Upper lobe of right lung (tissue), 1 donor: ENCODE data around the gene NRDE2. TPM values are rescaled to one million over a fixed set of nuclear protein-coding genes. Genes with fewer than 3 reads are reported as not detected.

Experiments used
- ATAC-seq: fragments of 200-7000 bp; cut with Tn5 transposase; one replicate; pipeline ENCODE4 v1.9.1; 2020; ENCODE audit warnings: mild to moderate bottlenecking, moderate library complexity
- DNase-seq: peaks from one replicate; pipeline ENCODE4 v3.0.0-alpha.2; 2020
- H3K27ac ChIP-seq: fragments of 200-600 bp; one replicate; pipeline ENCODE4 v1.8.0; 2022
- H3K27me3 ChIP-seq: fragments of 200-600 bp; one replicate; pipeline ENCODE4 v1.8.0; 2022; ENCODE audit warnings: mild to moderate bottlenecking
- H3K36me3 ChIP-seq: fragments of 200-600 bp; one replicate; pipeline ENCODE4 v1.8.0; 2022
- H3K4me1 ChIP-seq: fragments of 200-600 bp; one replicate; pipeline ENCODE4 v1.8.0; 2022
- H3K4me3 ChIP-seq: fragments of 200-600 bp; one replicate; pipeline ENCODE4 v1.8.0; 2022; ENCODE audit warnings: mild to moderate bottlenecking
- H3K9me3 ChIP-seq: fragments of 200-600 bp; one replicate; pipeline ENCODE4 v1.8.0; 2022
- CTCF ChIP-seq: fragments of 200-600 bp; IDR thresholded peaks from one replicate; pipeline ENCODE4 v1.8.0; 2022; ENCODE audit warnings: antibody characterized with exemption
- intact Hi-C: fragments of 100-400 bp; cut with DNase I; formaldehyde crosslinking; loops from one replicate; pipeline ENCODE4 v1.11.0; 2022
- total RNA-seq: library from RNA; stranded (reverse); fragmentation: NEBNext Ultra II Directional; extraction: Animal tissue kit (Norgen Biotek cat#: 25700); gene quantifications from one replicate; pipeline ENCODE4 v1.2.1, GENCODE V29; 2021
- donor health status: DM: no; HTN: yes; CAD: no; lungs with severe emphysema.

The NRDE2 gene
- total RNA-seq, 1 donor from 2014 or later, result 22.2 TPM

- no peak for TF ChIP-seq CTCF
- no peak overlapping the region for H3K4me3 ChIP-seq
- no peaks in the 10 kb centered on the region for H3K9me3 ChIP-seq
- no peak for DNase-seq
- ATAC-seq, result no peak
- H3K27me3 ChIP-seq, result no peaks in the 10 kb centered on the region
- intact Hi-C loops, result no loop called here
- H3K27ac ChIP-seq, result no peak overlapping the region
- no peaks in the 10 kb centered on the region for H3K36me3 ChIP-seq
- no peaks in the 10 kb centered on the region for H3K4me1 ChIP-seq
Observed at GRCh38 chr14:90358359-90358758, 26.6 kb upstream of the NRDE2 start.

GRCh38 chr14:90356925-90357324 lies 25.2 kb upstream of the NRDE2 start:
- Histone ChIP-seq H3K36me3 (no peaks in the 10 kb centered on the region), H3K4me1 (no peaks in the 10 kb centered on the region), H3K4me3 (no peak overlapping the region), H3K9me3 (no peaks in the 10 kb centered on the region), H3K27ac (no peak overlapping the region), H3K27me3 (no peaks in the 10 kb centered on the region)
- intact Hi-C loops, result no loop called here
- no peak for TF ChIP-seq CTCF
- ATAC-seq (no peak), DNase-seq (no peak)

- no peak for ATAC-seq
- H3K4me1 ChIP-seq, result no peaks in the 10 kb centered on the region
- no peak for TF ChIP-seq CTCF
- intact Hi-C loops, result no loop called here
- H3K27me3 ChIP-seq, result no peaks in the 10 kb centered on the region
- H3K27ac ChIP-seq, result no peak overlapping the region
- no peaks in the 10 kb centered on the region for H3K36me3 ChIP-seq
- H3K9me3 ChIP-seq, result no peaks in the 10 kb centered on the region
- H3K4me3 ChIP-seq, result no peak overlapping the region
- DNase-seq, result no peak
Observed at GRCh38 chr14:90355540-90356518, 24.1 kb upstream of the NRDE2 start.

- TF ChIP-seq CTCF, result no peak
- no peak overlapping the region for H3K27ac ChIP-seq
- H3K4me3 ChIP-seq, result no peak overlapping the region
- no peaks in the 10 kb centered on the region for H3K4me1 ChIP-seq
- no peaks in the 10 kb centered on the region for H3K36me3 ChIP-seq
- DNase-seq, result no peak
- ATAC-seq, result no peak
- no peaks in the 10 kb centered on the region for H3K9me3 ChIP-seq
- intact Hi-C loops, result no loop called here
- no peaks in the 10 kb centered on the region for H3K27me3 ChIP-seq
Observed at GRCh38 chr14:90354551-90355298, 23.0 kb upstream of the NRDE2 start.

GRCh38 chr14:90349739-90350138 lies 18.0 kb upstream of the NRDE2 start:
- Histone ChIP-seq H3K36me3 (no peaks in the 10 kb centered on the region), H3K27ac (no peak overlapping the region), H3K9me3 (no peaks in the 10 kb centered on the region), H3K4me3 (no peak overlapping the region), H3K4me1 (no peaks in the 10 kb centered on the region), H3K27me3 (no peaks in the 10 kb centered on the region)
- no peak for ATAC-seq
- intact Hi-C loops, result no loop called here
- DNase-seq, result no peak
- TF ChIP-seq CTCF, result no peak
